Suprapubic skin (tissue), 4 donors: Measurements from ENCODE around the gene NEURL1. TPM values are rescaled to one million over a fixed set of nuclear protein-coding genes. Genes with fewer than 3 reads are reported as not detected.
"Not testable (repeated sequence)": the region's sequence is repeated elsewhere in the genome, so short reads cannot be mapped to it uniquely, and the experiment has no call there.

Experiments used
- DNase-seq, 2 donors: peaks; one replicate each; pipeline ENCODE4 v3.0.0-alpha.2; 2019; ENCODE audit warnings: low spot score in 2 of 2
- H3K27ac ChIP-seq: fragments of 200-600 bp; sonication (generic); one replicate; pipeline ENCODE4 v1.5.1; 2019
- H3K27me3 ChIP-seq: fragments of 200-600 bp; sonication (generic); one replicate; pipeline ENCODE4 v1.5.1; 2019
- H3K36me3 ChIP-seq: fragments of 200-600 bp; sonication (generic); one replicate; pipeline ENCODE4 v1.5.1; 2019
- H3K4me1 ChIP-seq: fragments of 200-600 bp; sonication (generic); one replicate; pipeline ENCODE4 v1.5.1; 2019
- H3K4me3 ChIP-seq: fragments of 200-600 bp; sonication (generic); one replicate; pipeline ENCODE4 v1.5.1; 2019; ENCODE audit warnings: mild to moderate bottlenecking
- H3K9me3 ChIP-seq: fragments of 200-600 bp; sonication (generic); one replicate; pipeline ENCODE4 v1.5.1; 2019
- CTCF ChIP-seq, 2 donors: fragments of 200-600 bp in 1 of 2; fragments of 450-650 bp in 1 of 2; sonication (generic) in 1 of 2; IDR thresholded peaks; one replicate each; pipeline ENCODE4 v1.5.1; 2016 to 2019; ENCODE audit warnings: antibody characterized with exemption in 2 of 2, mild to moderate bottlenecking in 1 of 2, moderate library complexity in 1 of 2
- EP300 ChIP-seq: sonication (generic); formaldehyde crosslinking; IDR thresholded peaks from one replicate; pipeline ENCODE4 v1.6.1; 2017; ENCODE audit warnings: antibody characterized with exemption
- POLR2A ChIP-seq, 2 donors: fragments of 450-650 bp; IDR thresholded peaks; one replicate each; pipeline ENCODE4 v1.6.1; 2017; ENCODE audit warnings: antibody characterized with exemption in 2 of 2, mild to moderate bottlenecking in 2 of 2, moderate library complexity in 2 of 2
- POLR2AphosphoS5 ChIP-seq, 3 donors: sonication (generic); formaldehyde crosslinking; IDR thresholded peaks; one replicate each; pipeline ENCODE4 v1.6.1; 2017; ENCODE audit warnings: antibody characterized with exemption in 3 of 3
- WGBS: methylation state at CpG from one replicate; pipeline ENCODE4 v1.1.5; 2018; 5-methylcytosine and 5-hydroxymethylcytosine counted together
- total RNA-seq, 4 donors: library from RNA; depleted of rRNA; stranded (reverse); fragments of >200 nt; gene quantifications; one replicate each; pipeline ENCODE4 v1.1.0, GENCODE V29; 2016

NEURL1 gene
- total RNA-seq, 4 donors from 2014 or later = 0.18 to 0.30 TPM; not detected in 2

- WGBS = 46% methylated on average over 12 of the region's 12 CpGs
- peaks cover 23% of the 10 kb centered on the region for H3K4me1 ChIP-seq
- no peaks in the 10 kb centered on the region for H3K36me3 ChIP-seq
- peak; percentile 37 to 42 for TF ChIP-seq CTCF (IDR thresholded peaks at IDR 0.05)
- no peak for TF ChIP-seq POLR2A (IDR thresholded peaks at IDR 0.05)
- no peak for TF ChIP-seq EP300
- no peak for TF ChIP-seq POLR2AphosphoS5 (IDR thresholded peaks at IDR 0.05)
- no peak for DNase-seq
- H3K27me3 ChIP-seq = no peaks in the 10 kb centered on the region
- no peaks in the 10 kb centered on the region for H3K9me3 ChIP-seq
- H3K27ac ChIP-seq = no peak overlapping the region
- no peak overlapping the region for H3K4me3 ChIP-seq
Measured at GRCh38 chr10:103481974-103482531, 11.5 kb upstream of the NEURL1 start.

- 84% methylated on average over 8 of the region's 8 CpGs for WGBS
- H3K27me3 ChIP-seq, DNase-seq, H3K36me3 ChIP-seq, H3K9me3 ChIP-seq, H3K4me3 ChIP-seq, H3K4me1 ChIP-seq, H3K27ac ChIP-seq: not testable (repeated sequence)
Measured at GRCh38 chr10:103486635-103487409, 6.7 kb upstream of the NEURL1 start.

GRCh38 chr10:103487410-103487708 is 6.1 kb upstream of the NEURL1 start:
- H3K4me1 ChIP-seq = peaks cover 6% of the 10 kb centered on the region
- no peaks in the 10 kb centered on the region for H3K27me3 ChIP-seq
- H3K4me3 ChIP-seq = no peak overlapping the region
- H3K36me3 ChIP-seq = no peaks in the 10 kb centered on the region
- H3K9me3 ChIP-seq = no peaks in the 10 kb centered on the region
- no peak overlapping the region for H3K27ac ChIP-seq
- TF ChIP-seq POLR2A (IDR thresholded peaks at IDR 0.05) (no peak), CTCF (IDR thresholded peaks at IDR 0.05) (no peak), EP300 (no peak)
- no peak for DNase-seq
- WGBS = 79% methylated on average over 2 of the region's 2 CpGs

GRCh38 chr10:103490986-103491314 is 2.6 kb upstream of the NEURL1 start:
- DNase-seq = no peak
- H3K4me3 ChIP-seq = no peak overlapping the region
- 57% methylated on average over 1 of the region's 1 CpG for WGBS
- peaks cover 17% of the 10 kb centered on the region for H3K4me1 ChIP-seq
- no peaks in the 10 kb centered on the region for H3K36me3 ChIP-seq
- no peak for TF ChIP-seq EP300
- no peak for TF ChIP-seq CTCF (IDR thresholded peaks at IDR 0.05)
- H3K27me3 ChIP-seq = peaks cover 33% of the 10 kb centered on the region
- no peak overlapping the region for H3K27ac ChIP-seq
- H3K9me3 ChIP-seq = no peaks in the 10 kb centered on the region

GRCh38 chr10:103491729-103492364 is 1.7 kb upstream of the NEURL1 start:
- DNase-seq = no peak
- Histone ChIP-seq H3K36me3 (no peaks in the 10 kb centered on the region), H3K27ac (no peak overlapping the region), H3K4me1 (peaks cover 17% of the 10 kb centered on the region), H3K27me3 (peaks cover 38% of the 10 kb centered on the region), H3K9me3 (no peaks in the 10 kb centered on the region), H3K4me3 (no peak overlapping the region)
- TF ChIP-seq POLR2AphosphoS5 (IDR thresholded peaks at IDR 0.05) (no peak), POLR2A (IDR thresholded peaks at IDR 0.05) (no peak), EP300 (no peak)
- 70% methylated on average over 7 of the region's 7 CpGs for WGBS

GRCh38 chr10:103492655-103493261 is 747 bp upstream of the NEURL1 start:
- Histone ChIP-seq H3K9me3 (no peaks in the 10 kb centered on the region), H3K4me3 (peak overlapping the region; percentile 62), H3K4me1 (peaks cover 17% of the 10 kb centered on the region), H3K27me3 (peaks cover 46% of the 10 kb centered on the region), H3K36me3 (no peaks in the 10 kb centered on the region), H3K27ac (no peak overlapping the region)
- WGBS = 93% methylated on average over 2 of the region's 5 CpGs
- DNase-seq = no peak
- TF ChIP-seq POLR2A (IDR thresholded peaks at IDR 0.05) (no peak), CTCF (IDR thresholded peaks at IDR 0.05) (no peak)
